Smooth muscle cell of the pulmonary artery (primary cell): ENCODE data around the gene MICALL1. TPM values are rescaled to one million over a fixed set of nuclear protein-coding genes. Genes with fewer than 3 reads are reported as not detected.

Experiments
- total RNA-seq: library from RNA; depleted of rRNA; stranded (reverse); fragments of >200 nt; gene quantifications from 2 replicates; pipeline ENCODE4 v1.2.3, GENCODE V29; 2014

MICALL1 gene
- 20.3 and 36.5 TPM in 2 replicates for total RNA-seq

GRCh38 chr22:37905534-37906363, at the start of gene MICALL1:
Gene MICALL1 (plus strand): TSS chr22:37906297. CDS start chr22:37906423, 126 bp downstream.

GRCh38 chr22:37953437-37954179, 47.5 kb downstream of the MICALL1 start, which contains the start of the genes C22orf23 and POLR2F:
Gene C22orf23 (minus strand): TSS chr22:37953601. CDS start chr22:37953149, 452 bp downstream.
Gene POLR2F (plus strand): TSS chr22:37953699. CDS start chr22:37953788, 89 bp downstream.

GRCh38 chr22:37983860-37984791, 78.0 kb downstream of the MICALL1 start, which contains the start of gene SOX10:
Gene SOX10 (minus strand): TSS chr22:37984555. CDS start chr22:37983784, 771 bp downstream.

Other genes starting within 250 kb of the MICALL1 start
- gene PDXP, start 247.6 kb upstream of the MICALL1 start, total RNA-seq = 14.0 and 18.2 TPM in 2 replicates
- gene LGALS1, start 230.7 kb upstream of the MICALL1 start, total RNA-seq = 4,182 and 4,880 TPM in 2 replicates
- gene NOL12, start 220.0 kb upstream of the MICALL1 start, total RNA-seq = 8.5 and 11.3 TPM in 2 replicates
- gene TRIOBP, start 209.2 kb upstream of the MICALL1 start, total RNA-seq = 176 and 183 TPM in 2 replicates
- 20.2 and 33.1 TPM in 2 replicates for gene GCAT, start 98.4 kb upstream of the MICALL1 start, total RNA-seq
- 0.07 TPM in 1 of 2 replicates, not detected in the other for gene GALR3, start 82.9 kb upstream of the MICALL1 start, total RNA-seq
- gene ANKRD54, start 62.0 kb upstream of the MICALL1 start, total RNA-seq = 19.4 and 26.2 TPM in 2 replicates
- gene EIF3L, start 56.9 kb upstream of the MICALL1 start, total RNA-seq = 343 and 385 TPM in 2 replicates
- gene C22orf23, start 47.3 kb downstream of the MICALL1 start, total RNA-seq = 0.26 TPM in 1 of 2 replicates, not detected in the other
- gene POLR2F, start 47.4 kb downstream of the MICALL1 start, total RNA-seq = 39.0 and 39.6 TPM in 2 replicates
- gene SOX10, start 78.3 kb downstream of the MICALL1 start, total RNA-seq = 0.07 TPM in 1 of 2 replicates, not detected in the other
- 10.4 and 16.7 TPM in 2 replicates for gene PICK1, start 151.1 kb downstream of the MICALL1 start, total RNA-seq
- gene SLC16A8, start 177.9 kb downstream of the MICALL1 start, total RNA-seq = 0.33 and 0.53 TPM in 2 replicates
- 0.39 and 0.69 TPM in 2 replicates for gene BAIAP2L2, start 204.4 kb downstream of the MICALL1 start, total RNA-seq